CD4-positive, alpha-beta memory T cell (primary cell): ENCODE data around the gene MYO9B. TPM values are rescaled to one million over a fixed set of nuclear protein-coding genes. Genes with fewer than 3 reads are reported as not detected.

Experiments
- CTCF ChIA-PET: fragments of 350-600 bp; sonication (Branson Sonifier 250); formaldehyde crosslinking; loops from one replicate; lab custom pipeline; 2021; ENCODE audit warnings: inconsistent platforms; ENCODE audit not compliant: partially characterized antibody; lab: Charles Lee
- POLR2A ChIA-PET: fragments of 350-600 bp; sonication (Branson Sonifier 250); formaldehyde crosslinking; loops from one replicate; lab custom pipeline; 2021; ENCODE audit not compliant: partially characterized antibody; lab: Charles Lee
- DNase-seq, 5 donors: peaks; one replicate each; pipeline versions ENCODE4 v3.0.0 to v3.0.0-alpha.2; 2020 to 2022; ENCODE audit warnings: mixed read lengths in 1 of 5
- H3K27ac ChIP-seq: one replicate; pipeline ENCODE4 v1.7.0; 2013; ENCODE audit warnings: low read depth, low read length
- H3K27me3 ChIP-seq: 2 replicates; pipeline ENCODE4 v1.7.0; 2013; ENCODE audit warnings: mild to moderate bottlenecking, low read length, moderate library complexity; ENCODE audit not compliant: insufficient read depth
- H3K36me3 ChIP-seq: 2 replicates; pipeline ENCODE4 v1.7.0; 2013; ENCODE audit warnings: mild to moderate bottlenecking, low read length, moderate library complexity; ENCODE audit not compliant: insufficient read depth
- H3K4me1 ChIP-seq: 2 replicates; pipeline ENCODE4 v1.7.0; 2013; ENCODE audit warnings: mild to moderate bottlenecking, low read length, moderate library complexity; ENCODE audit not compliant: insufficient read depth
- H3K4me3 ChIP-seq, 2 donors: one replicate each; pipeline ENCODE4 v1.7.0; 2013; ENCODE audit warnings: low read length in 2 of 2, mild to moderate bottlenecking in 1 of 2
- H3K9me3 ChIP-seq, 2 donors: one replicate each; pipeline ENCODE4 v1.7.0; 2013; ENCODE audit warnings: low read length in 2 of 2, control low read depth in 1 of 2; ENCODE audit not compliant: control insufficient read depth in 1 of 2
- H3K27ac Mint-ChIP-seq, 7 donors: one replicate each; pipeline ENCODE4 v1.8.0; 2020 to 2021; ENCODE audit warnings: mixed read lengths in 7 of 7, mild to moderate bottlenecking in 6 of 7, inconsistent platforms in 3 of 7, moderate library complexity in 3 of 7
- H3K27me3 Mint-ChIP-seq, 2 donors: one replicate each; pipeline ENCODE4 v1.8.0; 2020 to 2021; ENCODE audit warnings: mixed read lengths in 2 of 2
- H3K36me3 Mint-ChIP-seq, 2 donors: one replicate each; pipeline ENCODE4 v1.8.0; 2020 to 2021; ENCODE audit warnings: mixed read lengths in 2 of 2, inconsistent platforms in 1 of 2, mild to moderate bottlenecking in 1 of 2
- H3K4me1 Mint-ChIP-seq, 4 donors: one replicate each; pipeline ENCODE4 v1.8.0; 2020 to 2021; ENCODE audit warnings: mixed read lengths in 4 of 4, mild to moderate bottlenecking in 1 of 4
- H3K4me3 Mint-ChIP-seq, 8 donors: one replicate each; pipeline ENCODE4 v1.8.0; 2020 to 2021; ENCODE audit warnings: mixed read lengths in 8 of 8, mild to moderate bottlenecking in 7 of 8, moderate library complexity in 6 of 8, inconsistent platforms in 3 of 8
- H3K9me3 Mint-ChIP-seq, 8 donors: one replicate each; pipeline ENCODE4 v1.8.0; 2020 to 2021; ENCODE audit warnings: mixed read lengths in 8 of 8, mild to moderate bottlenecking in 5 of 8, inconsistent platforms in 3 of 8, moderate library complexity in 1 of 8
- intact Hi-C: fragments of 100-400 bp; cut with micrococcal nuclease; formaldehyde crosslinking; loops from one replicate; pipeline ENCODE4 v1.15.1; 2023
- polyA plus RNA-seq, 2 donors: library from polyadenylated mRNA; unstranded; fragments of 300-500 nt; fragmentation: Illumina TruSeq; gene quantifications; one replicate each; pipeline ENCODE4 v1.2.3, GENCODE V29; 2021
- total RNA-seq, 2 experiments: library from RNA; stranded (reverse); gene quantifications; one replicate each; pipeline ENCODE4 v1.2.3, GENCODE V29; 2021

MYO9B gene
- total and polyA plus RNA-seq, 4 experiments from 2014 or later: 1.3 to 181 (median 101) TPM

DNA sequence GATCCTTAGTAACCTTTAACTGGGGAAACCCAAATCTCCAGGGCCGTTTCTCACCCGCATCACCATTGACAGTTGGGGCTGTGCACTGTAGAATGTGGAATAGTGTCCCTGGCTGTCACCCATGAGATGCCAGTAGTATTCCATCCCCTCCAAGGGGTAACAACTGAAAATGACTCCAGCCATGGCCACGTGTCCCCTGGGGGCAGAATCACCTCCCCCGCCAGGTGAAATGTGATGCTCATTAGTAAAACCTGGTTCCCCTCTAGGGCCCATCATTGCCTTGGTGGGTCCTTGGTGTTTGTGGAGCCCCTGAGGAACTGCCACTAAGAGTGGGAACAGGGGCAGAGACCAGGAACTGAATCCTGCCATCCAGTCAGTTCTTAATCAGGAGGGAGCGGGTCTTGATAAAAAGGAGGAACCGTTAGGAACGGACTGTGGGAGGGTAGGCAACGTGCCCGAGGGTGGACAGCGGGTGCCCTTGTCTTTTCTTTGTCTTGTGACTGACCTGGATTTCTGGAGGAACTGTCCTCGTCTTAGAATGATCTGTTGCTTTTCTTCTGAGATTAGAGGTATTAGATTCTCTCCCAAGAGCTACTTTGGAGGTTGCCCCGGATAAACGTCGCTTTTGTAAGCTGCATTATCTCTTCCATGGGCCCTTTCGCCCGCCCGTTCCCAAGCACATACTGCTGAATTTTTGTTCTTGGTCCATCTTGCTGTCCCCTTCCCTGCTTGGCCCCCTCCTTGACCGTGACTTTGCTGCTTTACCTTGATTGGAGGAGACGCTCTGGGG lies 3.5 kb downstream of the MYO9B start:
- H3K36me3 ChIP-seq: no peaks in the 10 kb centered on the region
- Mint-ChIP-seq H3K27me3 (no peaks in the 10 kb centered on the region), H3K27ac (peak overlapping the region in 6 of 7 donors; percentile 76 to 91 (median 88)), H3K4me1 (peaks cover 39 to 77% (median 59%) of the 10 kb centered on the region in 4 donors), H3K36me3 (peaks cover 0 to 30% of the 10 kb centered on the region in 2 donors), H3K4me3 (peak overlapping the region; percentile 65 to 97 (median 74)), H3K9me3 (peaks cover 0 to 2% (median 0%) of the 10 kb centered on the region in 8 donors)
- ChIA-PET POLR2A (interaction anchor here (0.5 to 2.3 kb wide), 3 partner anchors 46 to 1491 kb away, joined by 3 to 14 read pairs (median 6); no protein-coding TSS in a partner anchor), CTCF (interaction anchor here (2.7 kb wide), 1 partner anchor 46 kb away, joined by 12 read pairs; no protein-coding TSS in a partner anchor)
- peak overlapping the region; percentile 27 for H3K27ac ChIP-seq
- H3K27me3 ChIP-seq: no peaks in the 10 kb centered on the region
- no peaks in the 10 kb centered on the region for H3K9me3 ChIP-seq
- peaks cover 54% of the 10 kb centered on the region for H3K4me1 ChIP-seq
- H3K4me3 ChIP-seq: no peak overlapping the region
- DNase-seq: no peak
- intact Hi-C loops: no loop called here

GRCh38 chr19:17079710-17080439 lies 4.3 kb downstream of the MYO9B start:
- intact Hi-C loops: no loop called here
- Histone ChIP-seq H3K36me3 (no peaks in the 10 kb centered on the region), H3K4me1 (peaks cover 47% of the 10 kb centered on the region), H3K27me3 (no peaks in the 10 kb centered on the region), H3K4me3 (no peak overlapping the region), H3K27ac (peak overlapping the region; percentile 27), H3K9me3 (no peaks in the 10 kb centered on the region)
- peaks cover 35 to 70% (median 53%) of the 10 kb centered on the region in 4 donors for H3K4me1 Mint-ChIP-seq
- peak; percentile 55 to 86 (median 63) for DNase-seq
- H3K27ac Mint-ChIP-seq: peak overlapping the region; percentile 61 to 92 (median 88)
- peaks cover 0 to 2% (median 0%) of the 10 kb centered on the region in 8 donors for H3K9me3 Mint-ChIP-seq
- CTCF ChIA-PET: interaction anchor here (2.7 kb wide), 1 partner anchor 45 kb away, joined by 12 read pairs; no protein-coding TSS in a partner anchor
- peak overlapping the region; percentile 65 to 97 (median 74) for H3K4me3 Mint-ChIP-seq
- H3K27me3 Mint-ChIP-seq: no peaks in the 10 kb centered on the region
- POLR2A ChIA-PET: interaction anchor here (0.5 to 2.3 kb wide), 3 partner anchors 45 to 1490 kb away, joined by 3 to 14 read pairs (median 6); no protein-coding TSS in a partner anchor
- peaks cover 0 to 25% of the 10 kb centered on the region in 2 donors for H3K36me3 Mint-ChIP-seq

GRCh38 chr19:17080440-17080801 lies 4.8 kb downstream of the MYO9B start:
- DNase-seq: no peak
- no peaks in the 10 kb centered on the region for H3K27me3 ChIP-seq
- no peak overlapping the region for H3K4me3 ChIP-seq
- ChIA-PET POLR2A (interaction anchor here (2.3 kb wide), 2 partner anchors 45 to 104 kb away, joined by 6 to 14 read pairs; no protein-coding TSS in a partner anchor), CTCF (interaction anchor here (1.1 to 2.7 kb wide), 2 partner anchors 12 to 45 kb away, joined by 3 to 12 read pairs; no protein-coding TSS in a partner anchor)
- H3K4me1 ChIP-seq: peaks cover 47% of the 10 kb centered on the region
- H3K27ac Mint-ChIP-seq: peak overlapping the region; percentile 7 to 92 (median 88)
- no peaks in the 10 kb centered on the region for H3K27me3 Mint-ChIP-seq
- peaks cover 35 to 71% (median 54%) of the 10 kb centered on the region in 4 donors for H3K4me1 Mint-ChIP-seq
- H3K36me3 ChIP-seq: no peaks in the 10 kb centered on the region
- H3K9me3 ChIP-seq: no peaks in the 10 kb centered on the region
- H3K9me3 Mint-ChIP-seq: peaks cover 0 to 2% (median 0%) of the 10 kb centered on the region in 8 donors
- peaks cover 0 to 24% of the 10 kb centered on the region in 2 donors for H3K36me3 Mint-ChIP-seq
- intact Hi-C loops: no loop called here
- H3K27ac ChIP-seq: no peak overlapping the region
- H3K4me3 Mint-ChIP-seq: peak overlapping the region in 7 of 8 donors; percentile 65 to 97 (median 73)

DNA sequence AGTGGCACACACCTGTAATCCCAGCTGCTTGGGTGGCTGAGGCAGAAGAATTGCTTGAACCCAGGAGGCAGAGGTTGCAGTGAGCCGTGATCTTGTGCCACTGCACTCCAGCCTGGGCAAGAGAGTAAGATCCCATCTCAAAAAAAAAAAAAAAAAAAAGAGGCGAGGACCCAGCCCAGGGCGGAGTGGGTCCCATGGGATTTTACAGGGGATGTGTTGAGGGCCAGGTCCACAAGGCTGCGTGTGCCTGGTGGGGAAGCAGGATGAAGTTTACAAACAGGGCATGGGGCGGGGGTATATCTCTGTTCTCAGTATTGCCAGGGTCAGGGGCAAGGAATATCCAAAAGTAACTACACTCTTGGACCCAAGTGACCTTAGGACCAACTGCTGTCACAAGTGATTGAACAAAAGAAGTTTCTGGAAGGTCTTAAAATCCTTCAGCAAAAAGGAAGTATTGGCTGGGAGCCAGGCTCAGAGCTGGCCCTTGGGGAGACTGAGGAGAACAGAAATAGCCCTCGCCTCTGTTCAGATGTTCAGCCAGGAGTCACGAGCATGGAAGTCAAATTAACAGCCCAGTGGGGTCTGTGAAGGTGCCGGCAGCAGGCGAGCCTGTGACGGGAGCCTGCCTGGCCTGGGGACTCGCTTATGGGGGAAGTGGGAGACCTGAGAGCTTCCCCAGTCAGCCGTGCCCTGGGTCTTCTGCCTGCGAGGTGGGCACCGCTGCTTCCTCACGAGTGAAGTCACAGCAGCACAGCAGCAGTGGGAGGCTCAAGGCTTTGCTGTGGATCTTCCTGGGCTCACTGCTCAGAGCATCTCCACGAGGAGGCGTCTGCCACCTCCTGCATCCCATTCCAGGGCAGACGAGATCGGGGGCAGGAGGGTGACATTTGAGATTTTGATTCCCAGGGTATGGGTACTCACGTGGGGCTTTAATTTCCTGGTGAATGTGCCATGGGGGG lies 6.4 kb downstream of the MYO9B start:
- Histone ChIP-seq H3K4me3 (no peak overlapping the region), H3K27me3 (no peaks in the 10 kb centered on the region), H3K9me3 (no peaks in the 10 kb centered on the region), H3K36me3 (no peaks in the 10 kb centered on the region), H3K4me1 (peaks cover 45% of the 10 kb centered on the region), H3K27ac (no peak overlapping the region)
- intact Hi-C loops: no loop called here
- POLR2A ChIA-PET: interaction anchor here (1.1 kb wide), 1 partner anchor 153 kb away, joined by 3 read pairs; no protein-coding TSS in a partner anchor
- Mint-ChIP-seq H3K27ac (peak overlapping the region in 3 of 7 donors; percentile 17 to 61 (median 41)), H3K27me3 (no peaks in the 10 kb centered on the region), H3K4me3 (peak overlapping the region in 1 of 8 donors; percentile 2), H3K9me3 (peaks cover 0 to 2% (median 0%) of the 10 kb centered on the region in 8 donors), H3K4me1 (peaks cover 35 to 74% (median 47%) of the 10 kb centered on the region in 4 donors), H3K36me3 (peaks cover 0 to 23% of the 10 kb centered on the region in 2 donors)
- no peak for DNase-seq
- CTCF ChIA-PET: interaction anchor here (0.6 to 2.7 kb wide), 4 partner anchors 10 to 264 kb away, joined by 3 to 12 read pairs (median 4); no protein-coding TSS in a partner anchor

DNA sequence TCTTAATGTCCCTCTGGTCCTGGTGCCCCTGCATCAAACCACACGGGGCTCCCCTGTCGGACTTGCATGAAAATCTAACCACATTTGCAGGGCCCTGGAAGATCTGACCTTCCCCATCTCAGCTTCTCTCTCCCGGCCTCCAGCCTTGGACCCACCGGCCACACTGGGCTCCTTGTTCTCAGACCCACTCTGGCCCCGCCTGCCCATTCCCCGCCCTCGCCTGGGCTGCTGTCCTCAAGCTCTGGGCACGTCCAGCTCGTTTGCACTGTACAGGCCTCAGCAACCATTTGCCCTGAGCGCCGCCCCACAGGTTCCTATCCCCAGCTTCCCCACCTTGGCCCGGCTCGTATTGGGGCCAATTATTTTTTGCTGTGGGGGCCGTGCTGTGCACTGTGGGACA lies 10.5 kb downstream of the MYO9B start:
- Mint-ChIP-seq H3K4me1 (peaks cover 34 to 74% (median 47%) of the 10 kb centered on the region in 4 donors), H3K27ac (no peak overlapping the region), H3K4me3 (peak overlapping the region in 1 of 8 donors; percentile 20), H3K9me3 (peaks cover 0 to 2% (median 0%) of the 10 kb centered on the region in 8 donors), H3K27me3 (no peaks in the 10 kb centered on the region), H3K36me3 (peaks cover 4 to 38% of the 10 kb centered on the region in 2 donors)
- ChIA-PET CTCF (interaction anchor here (1.0 kb wide), 2 partner anchors 9 to 20 kb away, joined by 3 read pairs; no protein-coding TSS in a partner anchor), POLR2A (interaction anchor here (0.8 to 1.4 kb wide), 2 partner anchors 10 to 39 kb away, joined by 5 to 6 read pairs; partner anchors contain the start of gene MYO9B)
- H3K4me3 ChIP-seq: no peak overlapping the region
- intact Hi-C loops: no loop called here
- no peak overlapping the region for H3K27ac ChIP-seq
- no peaks in the 10 kb centered on the region for H3K27me3 ChIP-seq
- DNase-seq: no peak
- no peaks in the 10 kb centered on the region for H3K9me3 ChIP-seq
- peaks cover 24% of the 10 kb centered on the region for H3K4me1 ChIP-seq
- no peaks in the 10 kb centered on the region for H3K36me3 ChIP-seq

DNA sequence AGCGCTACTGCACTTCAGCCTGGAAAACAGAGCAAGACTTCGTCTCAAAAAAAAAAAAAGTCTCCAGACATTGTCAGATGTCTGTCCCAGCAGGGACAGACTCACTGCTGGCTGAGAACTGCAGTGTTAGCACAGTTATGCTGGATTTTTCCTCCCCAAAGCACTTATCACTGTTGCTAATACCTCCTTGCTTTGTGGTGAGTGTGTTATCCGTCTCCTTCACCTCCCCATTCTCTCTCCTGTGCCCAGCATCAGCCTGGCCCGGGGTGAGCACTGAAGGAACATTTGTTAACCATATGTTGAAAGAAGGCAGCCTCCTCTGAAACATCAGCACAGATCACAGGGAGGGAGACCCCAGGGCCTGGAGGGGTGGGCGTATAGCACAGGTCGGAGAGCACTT lies 11.3 kb downstream of the MYO9B start:
- Histone ChIP-seq H3K9me3 (no peaks in the 10 kb centered on the region), H3K36me3 (no peaks in the 10 kb centered on the region), H3K27me3 (no peaks in the 10 kb centered on the region), H3K4me1 (peaks cover 29% of the 10 kb centered on the region), H3K4me3 (no peak overlapping the region), H3K27ac (no peak overlapping the region)
- Mint-ChIP-seq H3K9me3 (peaks cover 0 to 2% (median 0%) of the 10 kb centered on the region in 8 donors), H3K27me3 (no peaks in the 10 kb centered on the region), H3K36me3 (peaks cover 4 to 38% of the 10 kb centered on the region in 2 donors), H3K4me3 (no peak overlapping the region), H3K4me1 (peaks cover 34 to 73% (median 46%) of the 10 kb centered on the region in 4 donors), H3K27ac (peak overlapping the region in 3 of 7 donors; percentile 13 to 68 (median 52))
- POLR2A ChIA-PET: interaction anchor here (0.7 kb wide), 1 partner anchor 12 kb away, joined by 3 read pairs; no protein-coding TSS in a partner anchor
- CTCF ChIA-PET: interaction anchor here (1.0 kb wide), 1 partner anchor 10 kb away, joined by 3 read pairs; no protein-coding TSS in a partner anchor
- DNase-seq: no peak
- intact Hi-C loops: no loop called here
